Keratinocyte (primary cell): ENCODE measurements around the gene PSMD8. TPM values are rescaled to one million over a fixed set of nuclear protein-coding genes. Genes with fewer than 3 reads are reported as not detected.

Experiments used
- DNase-seq: peaks from one replicate; pipeline ENCODE4 v3.0.0-alpha.2; 2011; ENCODE audit warnings: low read depth, missing footprints, low spot score
- FAIRE-seq: peaks from 2 replicates; lab custom pipeline; 2011; peaks lifted over from hg19 to GRCh38; lab: Jason Lieb, UNC
- H2AFZ ChIP-seq: 2 replicates; pipeline ENCODE4 v1.6.0; 2012; ENCODE audit warnings: low read length, control low read depth, inconsistent platforms; ENCODE audit not compliant: control insufficient read depth
- H3K27ac ChIP-seq: 2 replicates; pipeline ENCODE4 v1.5.1; 2011; ENCODE audit warnings: low read length; ENCODE audit not compliant: control insufficient read depth, insufficient read depth
- H3K27me3 ChIP-seq: 3 replicates; pipeline ENCODE4 v1.6.0; 2011; ENCODE audit warnings: low read length; ENCODE audit not compliant: control insufficient read depth, insufficient read depth; ENCODE audit errors: extremely low read depth
- H3K36me3 ChIP-seq, 2 experiments: 2 replicates in 1 of 2; 3 replicates in 1 of 2; pipeline ENCODE4 v1.5.1; 2011; ENCODE audit warnings: low read length in 2 of 2, mild to moderate bottlenecking in 1 of 2; ENCODE audit not compliant: control insufficient read depth in 2 of 2, insufficient read depth in 2 of 2; ENCODE audit errors: extremely low read depth in 1 of 2
- H3K4me1 ChIP-seq: 3 replicates; pipeline ENCODE4 v1.5.1; 2011; ENCODE audit warnings: low read length; ENCODE audit not compliant: control insufficient read depth, insufficient read depth; ENCODE audit errors: extremely low read depth
- H3K4me2 ChIP-seq: 3 replicates; pipeline ENCODE4 v1.6.0; 2011; ENCODE audit warnings: low read depth, low read length; ENCODE audit not compliant: control insufficient read depth, insufficient read depth; ENCODE audit errors: extremely low read depth
- H3K4me3 ChIP-seq, 3 experiments: fragments of 200-600 bp in 1 of 3; sonication (generic) in 1 of 3; 2 replicates in 2 of 3; 3 replicates in 1 of 3; pipeline ENCODE4 v1.5.1; 2011 to 2016; ENCODE audit warnings: low read length in 3 of 3, mild to moderate bottlenecking in 3 of 3, control low read depth in 2 of 3, inconsistent platforms in 1 of 3, low read depth in 1 of 3, mixed read lengths in 1 of 3, mixed run types in 1 of 3, moderate library complexity in 1 of 3; ENCODE audit not compliant: control insufficient read depth in 2 of 3, insufficient read depth in 2 of 3; ENCODE audit errors: extremely low read depth in 1 of 3
- H3K79me2 ChIP-seq: 2 replicates; pipeline ENCODE4 v1.6.0; 2012; ENCODE audit warnings: low read length; ENCODE audit not compliant: control insufficient read depth, insufficient read depth
- H3K9ac ChIP-seq: 3 replicates; pipeline ENCODE4 v1.6.0; 2011; ENCODE audit warnings: low read length; ENCODE audit not compliant: control insufficient read depth, insufficient read depth; ENCODE audit errors: extremely low read depth
- H3K9me1 ChIP-seq: 3 replicates; pipeline ENCODE4 v1.6.0; 2011; ENCODE audit warnings: low read length; ENCODE audit not compliant: control insufficient read depth, insufficient read depth; ENCODE audit errors: extremely low read depth
- H3K9me3 ChIP-seq: 2 replicates; pipeline ENCODE4 v1.5.1; 2012; ENCODE audit warnings: low read depth, low read length; ENCODE audit not compliant: control insufficient read depth
- H4K20me1 ChIP-seq: 3 replicates; pipeline ENCODE4 v1.6.0; 2011; ENCODE audit warnings: low read length; ENCODE audit not compliant: control insufficient read depth, insufficient read depth; ENCODE audit errors: extremely low read depth
- EZH2 ChIP-seq: IDR thresholded peaks from one replicate; pipeline ENCODE4 v1.6.1; 2012; ENCODE audit warnings: inconsistent platforms, mild to moderate bottlenecking, low read length, moderate library complexity
- dilution Hi-C: fragments of 300-500 bp; cut with MboI; formaldehyde crosslinking; loops from one replicate; pipeline ENCODE4 v1.7.0; 2020; ENCODE audit warnings: low sequenced_read_pairs; ENCODE audit not compliant: extremely low pct_ligation_motif_present
- polyA plus RNA-seq, 5 experiments: library from polyadenylated mRNA; depleted of rRNA in 3 of 5; stranded (reverse) in 3 of 5; stranded (forward) in 1 of 5; unstranded in 1 of 5; fragments of >200 nt; gene quantifications; 1 replicate in 1 of 5; 2 replicates in 3 of 5; 3 replicates in 1 of 5; pipeline versions ENCODE4 v1.2.1 to v1.2.3, GENCODE V29; 2011 to 2012; ENCODE audit warnings: missing spikeins in 2 of 5, low read depth in 1 of 5, low replicate concordance in 1 of 5
- TF ChIP-seq, protein P1 (sequence below), 3 experiments: IDR thresholded peaks in 1 of 3; conservative IDR thresholded peaks in 1 of 3; optimal IDR thresholded peaks in 1 of 3; 2 replicates in 2 of 3; 3 replicates in 1 of 3; pipeline versions ENCODE3 to v1.5.1; 2011; ENCODE audit warnings: low read length in 3 of 3, mild to moderate bottlenecking in 3 of 3, moderate library complexity in 2 of 3, control low read depth in 1 of 3, inconsistent platforms in 1 of 3; ENCODE audit not compliant: insufficient read depth in 2 of 3; ENCODE audit errors: extremely low read depth in 1 of 3

The PSMD8 gene
- polyA plus RNA-seq, 1 donor (not counting 4 experiments of a cell fraction or from before 2014, with no cell fraction given): 346 TPM

DNA sequence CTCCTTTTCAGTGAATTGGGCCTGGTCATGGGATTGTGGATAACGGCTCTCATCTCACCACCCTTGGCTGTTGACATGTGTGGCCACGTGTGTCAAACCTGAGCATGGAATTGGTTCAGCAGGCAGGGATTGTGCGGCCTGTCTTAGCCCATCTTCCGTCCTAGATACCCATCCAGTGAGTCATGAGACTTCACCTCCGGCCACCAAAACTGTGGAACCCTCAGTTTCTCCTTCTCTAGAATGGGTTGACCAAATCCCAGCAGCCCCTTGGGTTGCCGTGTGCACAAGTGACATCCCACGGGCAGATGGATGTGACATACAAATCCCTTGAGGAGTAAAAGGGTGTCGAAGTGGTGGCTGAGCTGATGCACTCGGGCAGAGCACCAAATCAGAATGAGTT lies 6.8 kb downstream of the PSMD8 start:
- Histone ChIP-seq H3K9ac (no peak overlapping the region), H2AFZ (no peak overlapping the region), H3K27me3 (no peaks in the 10 kb centered on the region), H4K20me1 (peaks cover 14% of the 10 kb centered on the region), H3K79me2 (peaks cover 26% of the 10 kb centered on the region), H3K4me2 (no peak overlapping the region), H3K4me1 (peaks cover 16% of the 10 kb centered on the region), H3K4me3 (no peak overlapping the region), H3K9me3 (no peaks in the 10 kb centered on the region), H3K9me1 (peaks cover 12% of the 10 kb centered on the region), H3K27ac (no peak overlapping the region), H3K36me3 (peaks cover 31 to 55% of the 10 kb centered on the region in 2 experiments)
- TF ChIP-seq EZH2: no peak
- TF ChIP-seq, protein P1, sequence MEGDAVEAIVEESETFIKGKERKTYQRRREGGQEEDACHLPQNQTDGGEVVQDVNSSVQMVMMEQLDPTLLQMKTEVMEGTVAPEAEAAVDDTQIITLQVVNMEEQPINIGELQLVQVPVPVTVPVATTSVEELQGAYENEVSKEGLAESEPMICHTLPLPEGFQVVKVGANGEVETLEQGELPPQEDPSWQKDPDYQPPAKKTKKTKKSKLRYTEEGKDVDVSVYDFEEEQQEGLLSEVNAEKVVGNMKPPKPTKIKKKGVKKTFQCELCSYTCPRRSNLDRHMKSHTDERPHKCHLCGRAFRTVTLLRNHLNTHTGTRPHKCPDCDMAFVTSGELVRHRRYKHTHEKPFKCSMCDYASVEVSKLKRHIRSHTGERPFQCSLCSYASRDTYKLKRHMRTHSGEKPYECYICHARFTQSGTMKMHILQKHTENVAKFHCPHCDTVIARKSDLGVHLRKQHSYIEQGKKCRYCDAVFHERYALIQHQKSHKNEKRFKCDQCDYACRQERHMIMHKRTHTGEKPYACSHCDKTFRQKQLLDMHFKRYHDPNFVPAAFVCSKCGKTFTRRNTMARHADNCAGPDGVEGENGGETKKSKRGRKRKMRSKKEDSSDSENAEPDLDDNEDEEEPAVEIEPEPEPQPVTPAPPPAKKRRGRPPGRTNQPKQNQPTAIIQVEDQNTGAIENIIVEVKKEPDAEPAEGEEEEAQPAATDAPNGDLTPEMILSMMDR (optimal IDR thresholded peaks at IDR 0.05 in 1 of 3, IDR thresholded peaks at IDR 0.05 in 1 of 3, conservative IDR thresholded peaks at IDR 0.05 in 1 of 3; ENCODE audit: extremely low read depth in 1 of 3, insufficient read depth in 2 of 3, low read length in 3 of 3): no peak
- no peak for DNase-seq
- dilution Hi-C loops: no loop called here
- FAIRE-seq: no peak

DNA sequence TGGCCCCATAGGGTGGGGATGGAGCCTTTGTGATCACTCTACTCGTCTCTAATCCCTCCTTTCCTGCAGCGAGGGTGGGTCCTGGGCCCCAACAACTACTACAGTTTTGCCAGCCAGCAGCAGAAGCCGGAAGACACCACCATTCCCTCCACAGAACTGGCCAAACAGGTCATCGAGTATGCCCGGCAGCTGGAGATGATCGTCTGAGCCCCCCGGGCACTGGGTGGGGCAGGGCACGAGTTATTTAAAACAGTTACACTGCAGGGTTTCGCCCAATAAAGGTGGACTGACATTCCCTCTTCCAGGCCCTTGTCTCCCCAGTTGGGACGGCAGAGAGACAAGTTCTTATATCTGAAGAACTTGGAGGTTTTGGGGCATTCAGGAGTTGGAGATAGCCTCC lies 8.8 kb downstream of the PSMD8 start:
- no peak for DNase-seq
- Histone ChIP-seq H3K4me1 (peaks cover 16% of the 10 kb centered on the region), H3K27ac (no peak overlapping the region), H3K9ac (no peak overlapping the region), H3K9me3 (no peaks in the 10 kb centered on the region), H3K36me3 (peaks cover 24 to 46% of the 10 kb centered on the region in 2 experiments), H3K4me3 (no peak overlapping the region), H2AFZ (no peak overlapping the region), H4K20me1 (peaks cover 14% of the 10 kb centered on the region), H3K4me2 (no peak overlapping the region), H3K9me1 (peaks cover 3% of the 10 kb centered on the region), H3K79me2 (peaks cover 8% of the 10 kb centered on the region), H3K27me3 (no peaks in the 10 kb centered on the region)
- dilution Hi-C loops: no loop called here
- no peak for TF ChIP-seq EZH2
- TF ChIP-seq, protein P1 (optimal IDR thresholded peaks at IDR 0.05 in 1 of 3, IDR thresholded peaks at IDR 0.05 in 1 of 3, conservative IDR thresholded peaks at IDR 0.05 in 1 of 3; ENCODE audit: extremely low read depth in 1 of 3, insufficient read depth in 2 of 3, low read length in 3 of 3): no peak
- no peak for FAIRE-seq
